Fibroblast of skin of left quadriceps (primary cell): ENCODE results near the gene OOSP3.
"Not testable (repeated sequence)": the region's sequence is repeated elsewhere in the genome, so short reads cannot be mapped to it uniquely, and the experiment has no call there.

Source experiments
- DNase-seq, 2 experiments: peaks; one replicate each; pipeline ENCODE4 v3.0.0-alpha.2; 2013; ENCODE audit warnings: low read depth in 2 of 2

Gene OOSP3, protein sequence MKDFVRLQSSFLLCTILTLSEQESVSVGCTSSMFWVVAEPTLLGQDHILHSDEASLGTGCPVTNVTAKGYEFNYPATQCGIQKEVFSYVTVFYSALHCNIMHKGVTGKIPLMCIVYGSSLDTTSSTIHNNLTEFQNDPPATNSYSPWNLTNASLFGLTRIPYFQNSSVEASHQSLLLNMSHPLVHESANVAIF

DNA sequence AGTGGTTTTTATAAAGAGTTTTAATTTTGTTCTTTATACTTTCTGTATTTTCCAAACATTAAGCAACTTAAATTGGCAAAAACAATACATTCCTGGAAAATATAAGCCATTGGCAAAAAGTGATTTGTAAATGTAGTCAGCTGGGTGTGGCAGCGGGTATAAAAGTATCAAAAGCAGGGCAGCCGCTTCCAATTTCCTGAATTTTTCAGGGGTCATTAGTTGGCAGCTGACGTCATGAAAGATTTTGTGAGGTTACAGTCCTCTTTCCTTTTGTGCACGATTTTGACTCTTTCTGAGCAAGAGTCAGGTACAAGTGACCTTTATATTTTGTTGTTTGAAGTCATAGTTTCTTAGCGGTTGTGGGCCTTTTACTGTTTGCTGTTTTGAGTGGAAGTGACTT lies at the start of gene OOSP3:
OOSP3 (plus strand) TSS at position 208 of the 400 bp plus-strand sequence; CDS start at position 235, 27 bp downstream.
- DNase-seq, result no peak

DNA sequence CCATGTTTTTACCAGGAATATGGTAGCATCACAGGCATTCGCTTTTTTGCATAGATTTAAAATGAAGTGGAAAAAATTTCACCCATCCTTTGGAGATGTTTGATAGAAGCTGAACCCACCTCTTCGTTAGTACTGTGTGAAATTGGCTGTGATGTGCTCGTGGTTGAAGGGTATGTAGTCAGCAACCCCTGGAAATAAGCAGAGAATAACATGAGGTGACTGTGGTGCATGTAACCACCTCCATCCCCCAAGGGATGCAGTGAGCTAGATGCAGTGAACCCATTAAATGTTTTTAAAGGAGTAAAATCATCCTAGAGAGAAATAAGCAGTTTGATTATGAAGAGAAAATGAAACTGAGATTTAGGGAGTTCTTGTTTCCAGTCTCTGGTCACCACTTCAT lies 49.2 kb upstream of the OOSP3 start:
- DNase-seq, result no peak

DNA sequence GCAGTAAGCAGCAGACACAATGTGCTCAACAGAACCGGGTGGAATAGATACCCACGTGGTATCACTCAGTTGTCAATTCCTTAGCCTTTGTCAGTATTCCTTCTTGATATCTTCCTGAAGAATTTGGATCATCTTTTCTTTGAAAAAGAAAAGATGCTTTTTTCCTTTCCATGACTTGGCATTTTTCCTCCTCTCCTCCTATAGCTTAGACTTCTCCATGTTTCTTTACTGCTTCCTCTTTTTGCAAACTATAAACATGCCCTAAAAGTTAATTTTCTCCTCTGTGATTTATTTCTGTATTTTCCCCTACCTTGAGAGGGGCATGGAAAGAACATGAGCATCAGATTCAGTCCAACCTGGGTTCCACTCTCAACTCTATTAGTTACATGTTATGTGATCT lies 45.0 kb upstream of the OOSP3 start:
- DNase-seq, result no peak

DNA sequence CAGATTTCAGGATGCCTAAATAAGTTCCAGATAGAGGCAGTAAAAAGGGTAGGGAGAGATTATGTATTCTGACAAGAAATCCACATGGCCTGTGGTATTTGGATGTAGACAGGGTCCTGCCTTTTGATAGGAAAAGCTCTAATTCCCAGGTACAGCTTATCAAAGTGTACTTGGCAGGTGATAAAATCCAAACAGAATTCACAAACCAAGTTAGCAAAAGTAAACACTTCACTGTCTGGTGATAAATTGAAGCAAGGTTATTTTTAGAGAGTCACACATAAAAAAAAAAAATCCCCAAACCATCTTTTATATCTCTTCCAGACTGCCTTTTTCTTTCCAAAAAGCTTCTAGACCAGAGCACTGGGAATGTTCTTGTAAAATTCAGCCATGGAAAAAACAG lies 39.0 kb upstream of the OOSP3 start:
- DNase-seq, result no peak

DNA sequence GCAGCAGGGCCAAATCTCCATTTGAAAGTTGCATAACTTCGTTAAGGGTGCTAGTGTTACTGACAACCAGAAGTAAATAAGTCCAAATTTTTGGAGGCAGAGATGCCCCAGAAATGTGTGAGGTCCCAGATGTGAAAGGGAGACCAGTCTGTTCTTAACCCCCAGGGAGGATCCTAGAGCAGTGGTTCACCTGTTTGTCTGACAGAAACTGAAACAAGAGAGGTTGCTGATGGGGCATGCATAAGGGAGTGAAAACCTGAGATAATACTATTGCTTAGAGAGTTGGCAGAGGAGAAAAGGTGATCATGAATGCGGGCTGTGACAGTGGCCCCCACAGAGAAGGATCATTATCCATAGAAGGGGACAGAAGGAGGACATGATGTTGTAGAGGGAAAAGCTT lies 37.1 kb upstream of the OOSP3 start:
- DNase-seq, result no peak

DNA sequence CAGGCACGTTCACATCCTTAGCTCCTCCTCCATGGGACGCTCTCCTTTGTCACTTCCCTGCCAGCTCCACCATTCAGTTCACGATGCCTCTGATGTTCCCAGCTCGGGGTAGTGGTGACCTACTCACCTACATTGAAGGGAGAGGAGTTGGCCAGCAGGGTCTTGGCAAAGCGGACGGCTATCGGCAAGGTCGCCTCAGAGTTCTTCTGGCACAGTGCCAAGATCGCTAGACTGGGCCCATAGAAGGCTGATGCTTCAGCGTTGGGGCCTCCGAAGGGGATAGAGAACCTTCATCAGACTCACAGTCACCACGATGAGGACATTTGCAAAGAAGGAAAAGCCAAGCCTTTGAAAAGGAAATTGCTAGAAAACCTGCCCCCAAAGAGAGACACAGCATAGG lies 36.3 kb upstream of the OOSP3 start:
- no peak for DNase-seq

DNA sequence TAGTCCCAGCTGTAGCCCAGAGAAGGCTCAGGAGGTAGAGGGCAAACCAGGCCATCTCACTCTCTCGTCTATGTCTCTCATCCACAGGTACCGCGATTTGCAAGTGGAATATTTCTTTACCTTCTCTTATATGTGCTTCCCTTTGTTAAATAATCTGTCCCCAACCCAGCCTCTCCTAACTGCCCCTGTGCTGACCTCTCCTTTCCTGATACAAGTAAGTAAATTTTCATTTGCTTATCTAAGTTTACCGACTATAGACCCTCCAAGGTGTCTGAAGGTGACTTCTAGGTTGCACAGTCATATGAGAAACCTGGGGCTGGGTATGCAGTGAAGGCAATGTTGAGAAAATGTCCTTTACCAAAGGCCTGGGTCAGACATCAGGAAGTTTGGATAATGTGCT lies 33.2 kb upstream of the OOSP3 start, which contains the start of gene CBLIF:
CBLIF (minus strand) TSS at position 101 of the 400 bp plus-strand sequence; CDS start at position 55, 46 bp downstream.
- no peak for DNase-seq

DNA sequence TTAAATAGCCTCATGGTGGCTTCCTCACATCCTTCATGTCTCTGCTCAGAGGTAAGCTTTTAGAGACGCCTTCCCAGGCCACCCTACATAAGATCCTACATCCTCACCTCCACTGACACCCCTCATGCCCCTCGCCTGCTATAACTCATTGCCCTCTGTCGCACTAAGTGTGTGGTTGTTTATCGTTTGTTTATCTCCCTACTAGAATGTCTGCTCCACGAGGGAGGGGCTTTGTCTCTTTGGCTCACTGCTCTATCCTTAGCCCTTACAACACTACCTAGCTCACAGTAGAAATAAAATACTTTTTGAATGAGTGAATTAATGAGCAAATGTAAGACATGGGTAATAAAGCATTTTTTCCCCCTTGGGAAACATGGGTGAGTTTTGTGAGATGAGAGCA lies 32.0 kb upstream of the OOSP3 start:
- DNase-seq, result no peak

DNA sequence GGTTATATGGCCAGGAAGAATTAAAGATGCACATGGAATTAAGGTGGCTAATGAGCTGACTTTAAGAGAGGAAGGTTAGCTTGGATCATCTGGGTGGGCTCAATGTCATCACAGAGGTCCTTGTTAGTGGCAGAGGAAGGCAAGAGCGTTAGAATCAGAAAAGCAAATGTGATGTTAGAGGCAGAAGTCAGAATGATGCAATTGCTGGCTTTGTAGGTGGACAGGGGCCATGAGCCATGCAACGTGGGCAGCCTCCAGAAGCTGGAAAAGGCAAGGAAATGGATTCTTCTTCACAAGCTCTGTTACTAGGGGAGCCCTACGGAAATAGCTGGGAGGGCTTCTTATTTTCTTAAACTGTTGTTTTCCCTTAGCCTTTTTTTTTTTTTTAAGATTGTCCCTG lies 31.0 kb upstream of the OOSP3 start:
- no peak for DNase-seq

DNA sequence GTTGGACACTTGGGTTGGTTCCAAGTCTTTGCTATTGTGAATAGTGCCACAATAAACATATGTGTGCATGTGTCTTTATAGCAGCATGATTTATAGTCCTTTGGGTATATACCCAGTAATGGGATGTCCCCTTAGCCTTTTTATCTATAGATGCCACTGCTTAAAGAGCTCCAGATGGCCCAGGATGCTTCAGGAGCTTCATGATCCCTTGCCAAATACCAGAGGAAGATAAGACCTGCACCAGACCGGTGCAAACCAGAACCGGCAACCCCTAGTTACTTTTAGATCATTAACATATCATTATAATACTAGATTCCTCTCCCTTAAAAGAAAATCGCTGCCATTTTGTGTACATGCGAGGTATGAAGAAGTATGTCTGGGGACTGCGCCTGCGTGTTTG lies 30.1 kb upstream of the OOSP3 start:
- DNase-seq, result not testable (repeated sequence)

DNA sequence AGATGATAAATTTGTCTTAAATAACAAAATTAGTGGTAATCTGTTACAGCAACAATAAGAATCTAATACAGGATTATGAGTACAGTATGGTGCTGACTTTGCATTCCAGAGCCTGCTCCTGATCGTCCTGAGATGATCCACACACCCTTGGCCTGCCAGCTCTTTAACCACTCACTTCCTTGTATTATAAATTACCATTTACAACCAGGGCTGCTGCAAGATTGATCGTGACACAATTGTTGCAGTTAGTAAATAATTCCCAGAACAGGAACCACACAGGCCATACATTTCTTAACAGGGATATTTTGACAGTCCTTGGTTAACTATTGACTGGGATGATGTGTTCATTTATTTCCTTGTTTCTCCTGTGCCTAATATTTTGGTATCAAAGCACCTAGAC lies 29.5 kb upstream of the OOSP3 start:
- no peak for DNase-seq

DNA sequence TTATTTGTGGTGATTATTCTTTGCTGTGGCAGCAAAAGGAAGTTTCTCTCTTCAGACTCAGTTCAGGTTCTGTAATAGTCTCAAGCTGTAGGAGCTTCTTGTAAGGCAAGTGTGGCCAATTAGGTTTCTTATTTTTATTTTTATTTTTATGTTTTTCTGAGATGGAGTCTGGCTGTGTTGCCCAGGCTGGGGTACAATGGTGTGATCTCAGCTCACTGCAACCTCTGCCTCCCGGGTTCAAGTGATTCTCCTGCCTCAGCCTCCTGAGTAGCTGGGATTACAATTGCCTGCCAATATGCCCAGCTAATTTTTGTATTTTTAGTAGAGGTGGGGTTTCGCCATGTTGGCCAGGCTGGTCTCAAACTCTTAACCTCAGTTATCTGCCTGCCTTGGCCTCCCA lies 29.0 kb upstream of the OOSP3 start:
- DNase-seq, result not testable (repeated sequence)

DNA sequence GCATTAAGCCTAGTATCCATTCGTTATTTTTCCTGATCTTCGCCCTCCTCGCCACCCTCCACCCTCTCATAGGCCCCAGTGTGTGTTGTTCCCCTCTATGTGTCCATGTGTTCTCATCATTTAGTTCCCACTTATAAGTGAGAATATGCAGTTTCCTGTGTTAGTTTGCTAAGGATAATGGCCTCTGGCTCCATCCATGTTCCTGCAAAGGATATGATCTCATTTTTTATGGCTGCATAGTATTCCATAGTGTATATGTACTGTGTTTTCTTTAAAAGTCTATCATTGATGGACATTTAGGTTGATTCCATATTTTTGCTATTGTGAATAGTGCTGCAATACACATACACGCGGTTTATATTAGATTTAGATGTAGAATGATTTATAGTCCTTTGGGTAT lies 27.2 kb upstream of the OOSP3 start:
- not testable (repeated sequence) for DNase-seq

DNA sequence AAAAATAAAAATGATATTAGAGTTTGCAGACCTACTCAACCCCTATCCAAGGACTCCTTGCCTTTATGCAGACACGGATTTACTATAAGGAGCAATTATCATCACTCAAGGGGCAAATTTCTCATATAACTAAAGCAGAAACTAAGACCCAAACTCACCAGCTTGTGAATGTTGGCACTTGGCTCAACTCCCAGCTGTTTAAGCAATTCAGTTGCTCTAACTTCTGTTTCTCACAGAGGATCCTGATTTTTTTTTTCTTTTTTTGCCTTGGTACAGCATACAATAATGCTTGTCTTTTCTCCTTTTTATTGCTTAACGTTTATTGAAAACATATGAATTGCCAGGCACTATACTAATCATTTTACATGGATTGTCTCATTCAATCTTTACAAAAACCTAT lies 23.7 kb upstream of the OOSP3 start:
- no peak for DNase-seq

DNA sequence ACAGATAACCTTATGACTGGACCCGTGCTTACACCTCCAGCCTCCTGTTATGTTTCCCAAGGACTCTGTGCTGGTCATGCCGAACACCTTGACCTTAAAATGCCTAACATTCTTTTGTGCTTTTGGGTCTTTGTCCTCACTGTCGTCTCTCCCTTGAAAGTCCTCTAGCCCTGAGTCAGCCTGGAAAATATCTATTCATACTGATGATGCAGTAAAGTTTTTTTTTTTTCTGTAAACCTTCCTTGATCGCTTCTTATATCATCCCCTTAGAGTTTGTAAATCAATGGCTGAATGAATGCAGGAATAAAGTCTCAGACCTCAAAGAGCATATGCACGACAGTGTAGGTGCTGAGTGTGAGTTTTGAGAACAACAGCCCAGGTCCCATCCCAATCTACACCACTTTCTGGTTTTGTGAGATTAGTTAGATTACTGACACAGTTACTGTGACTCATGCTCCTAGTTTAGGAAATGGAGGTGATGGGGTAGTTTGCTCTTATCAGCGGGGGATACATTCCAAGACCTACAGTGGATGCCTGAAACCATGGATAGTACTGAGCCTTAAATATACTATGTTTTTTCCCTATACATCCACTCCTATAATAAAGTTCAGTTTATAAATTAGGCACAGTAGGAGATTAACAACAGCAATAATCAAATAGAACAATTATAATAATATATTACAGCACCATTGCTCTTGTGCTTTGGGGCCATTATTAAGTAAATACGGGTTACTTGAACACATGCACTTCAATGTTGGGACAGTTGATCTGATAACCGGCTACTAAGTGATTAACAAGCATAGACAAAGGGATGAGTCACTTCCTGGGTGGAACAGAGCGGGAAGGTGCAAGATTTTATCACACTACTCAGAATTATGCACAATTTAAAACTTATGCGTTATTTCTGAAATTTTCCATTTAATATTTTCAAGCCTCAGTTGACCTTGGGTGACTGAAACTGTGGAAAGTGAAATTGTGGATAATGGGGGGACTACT lies 20.8 kb upstream of the OOSP3 start:
- DNase-seq, result no peak

DNA sequence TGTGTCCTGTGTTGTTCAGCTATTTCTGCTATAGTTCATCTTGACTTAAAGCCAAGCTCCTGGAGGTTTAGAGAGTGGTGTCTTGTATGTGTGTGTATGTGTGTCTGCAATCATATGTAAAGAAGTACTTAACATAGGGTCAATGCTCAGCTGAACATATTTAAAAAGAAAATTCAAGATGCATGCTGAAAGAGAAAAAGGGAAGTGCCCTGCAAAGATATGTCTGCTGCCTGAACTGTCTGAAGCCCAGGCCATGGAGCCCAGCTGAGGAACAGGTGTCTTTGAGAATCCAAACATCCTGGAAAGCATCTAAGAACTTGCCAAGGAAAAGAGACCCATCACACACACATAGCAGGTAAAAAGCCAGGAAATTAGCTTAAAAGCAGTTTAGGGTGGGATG lies 18.9 kb upstream of the OOSP3 start:
- no peak for DNase-seq

DNA sequence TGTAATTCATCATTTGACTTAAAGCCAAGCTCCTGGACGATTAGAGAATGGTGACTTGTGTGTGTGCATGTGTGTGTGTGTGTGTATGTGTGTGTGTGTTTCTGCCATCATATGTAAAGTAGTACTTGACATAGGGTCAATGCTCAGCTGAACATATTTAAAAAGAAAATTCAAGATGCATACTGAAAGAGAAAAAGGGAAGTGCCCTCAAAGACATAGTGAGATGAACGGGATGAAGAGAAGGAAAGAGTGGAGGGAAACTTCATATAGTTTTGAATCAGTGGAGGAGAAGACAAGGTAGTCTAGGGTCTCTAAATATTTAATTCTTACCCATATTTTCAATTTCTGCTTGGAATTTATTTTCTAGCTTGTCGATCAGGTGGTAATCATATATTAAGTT lies 16.3 kb upstream of the OOSP3 start:
- no peak for DNase-seq

DNA sequence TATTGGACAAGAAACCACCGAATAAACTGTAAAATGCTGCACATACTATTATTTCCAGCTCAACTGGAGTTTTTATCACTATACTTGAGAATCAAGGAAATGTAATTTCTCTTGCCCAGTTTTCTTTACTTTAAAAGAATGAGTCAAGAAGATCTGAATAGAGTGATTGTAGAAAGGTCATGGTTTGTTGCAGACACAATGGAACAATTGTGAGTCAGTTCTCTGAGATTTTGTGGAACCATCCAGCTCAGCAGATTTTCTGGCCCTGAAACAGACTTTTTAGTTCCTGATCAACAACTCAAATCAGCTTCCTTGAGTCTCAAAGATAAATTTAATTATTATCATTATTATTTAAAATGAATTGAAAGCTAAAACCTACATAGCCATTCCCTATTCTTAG lies 13.6 kb upstream of the OOSP3 start:
- DNase-seq, result no peak

DNA sequence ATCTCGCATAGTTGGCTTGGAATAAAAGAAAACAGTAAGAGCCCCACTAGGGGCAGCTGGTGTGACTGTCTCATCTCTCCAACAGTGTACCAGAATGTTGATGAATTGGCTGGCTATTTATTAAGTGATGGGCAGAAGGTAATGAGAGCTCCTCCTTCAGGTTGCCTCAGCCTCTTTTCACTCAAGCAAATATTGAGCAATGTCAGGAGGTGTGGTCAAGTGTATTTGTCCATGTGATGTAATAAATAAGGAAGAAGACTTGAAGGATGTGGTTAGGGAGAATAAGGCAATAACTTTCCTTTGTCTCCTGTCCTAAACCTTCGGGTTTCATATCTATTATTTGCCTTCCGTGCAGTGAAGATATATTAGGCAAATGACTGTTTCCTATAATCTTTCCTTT lies 12.2 kb upstream of the OOSP3 start, which contains the start of gene TCN1:
TCN1 (minus strand) TSS at position 91 of the 400 bp plus-strand sequence; CDS start at position 74, 17 bp downstream.
- DNase-seq, result no peak

DNA sequence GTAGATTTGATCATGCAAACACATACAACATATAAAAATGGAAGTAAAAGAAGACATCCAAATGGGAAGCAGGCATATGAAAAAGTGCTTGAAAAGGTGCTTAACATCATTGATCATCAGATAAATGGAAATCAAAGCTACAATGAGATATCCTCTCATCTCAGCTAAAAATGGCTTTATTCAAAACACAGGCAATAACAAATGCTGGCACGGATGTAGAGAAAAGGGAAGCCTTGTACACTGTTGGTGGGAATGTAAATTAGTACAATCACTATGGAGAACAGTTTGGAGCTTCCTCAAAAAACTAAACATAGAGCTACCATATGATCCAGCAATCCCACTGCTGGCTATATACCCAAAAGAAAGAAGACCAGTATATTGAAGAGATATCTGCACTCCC lies 11.7 kb upstream of the OOSP3 start:
- no peak for DNase-seq

DNA sequence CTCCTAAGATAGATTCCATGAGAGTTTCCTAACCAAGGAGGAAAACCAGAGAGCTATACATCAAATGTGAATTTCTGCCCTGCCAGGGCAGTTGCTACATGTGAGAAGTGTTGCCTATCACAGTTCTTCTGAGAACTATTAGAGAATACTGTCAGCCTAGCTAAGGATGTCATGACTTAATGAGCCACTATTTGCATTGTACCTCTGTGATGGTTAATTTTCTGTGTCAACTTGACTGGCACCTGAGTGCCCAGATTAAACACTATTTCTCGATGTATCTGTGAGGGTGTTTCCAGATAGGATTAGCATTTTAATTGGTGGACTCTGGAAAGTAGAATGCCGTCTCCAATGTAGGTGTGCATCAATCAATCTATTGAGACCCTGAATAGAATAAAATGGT lies 10.6 kb upstream of the OOSP3 start:
- no peak for DNase-seq

DNA sequence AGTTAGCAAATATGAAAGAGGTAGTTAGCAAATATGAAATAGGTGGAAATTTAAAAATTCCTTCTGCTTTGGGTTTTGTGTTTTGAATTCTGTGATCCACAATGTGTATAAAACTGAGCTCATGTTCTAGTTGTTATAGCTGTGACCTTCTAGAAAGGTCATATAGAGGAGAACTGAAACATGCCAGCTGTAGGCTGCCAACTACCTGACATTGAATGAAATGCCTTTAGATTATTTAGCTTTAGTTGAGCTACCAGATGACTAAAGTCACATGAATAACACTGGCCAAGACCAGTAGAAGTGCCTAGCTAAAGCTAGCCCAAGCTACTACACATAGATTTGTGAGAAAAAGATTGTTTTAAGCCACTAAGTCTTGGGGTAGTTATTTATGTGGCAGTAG lies 6.5 kb upstream of the OOSP3 start:
- DNase-seq, result no peak
